Heart left ventricle (tissue), 16 donors: ENCODE data around the gene STARD8. TPM values are rescaled to one million over a fixed set of nuclear protein-coding genes. Genes with fewer than 3 reads are reported as not detected.

Experiments used
- ATAC-seq, 4 donors: fragments of 200-7000 bp; cut with Tn5 transposase; one replicate each; pipeline ENCODE4 v1.9.1; 2020 to 2022; ENCODE audit warnings: moderate library complexity in 4 of 4, mild to moderate bottlenecking in 3 of 4, moderate number of reproducible peaks in 1 of 4
- DNase-seq, 5 donors: peaks; one replicate each; pipeline ENCODE4 v3.0.0-alpha.2; 2020
- H3K27ac ChIP-seq, 12 donors: fragments of 200-600 bp; sonication (generic) in 4 of 12; one replicate each; pipeline versions ENCODE4 v1.5.0 to v1.8.0; 2016 to 2022; ENCODE audit warnings: mild to moderate bottlenecking in 2 of 12
- H3K27me3 ChIP-seq, 9 donors: fragments of 200-600 bp; sonication (generic) in 2 of 9; one replicate each; pipeline versions ENCODE4 v1.5.1 to v1.8.0; 2016 to 2022; ENCODE audit warnings: mild to moderate bottlenecking in 3 of 9
- H3K36me3 ChIP-seq, 9 donors: fragments of 200-600 bp; sonication (generic) in 2 of 9; one replicate each; pipeline versions ENCODE4 v1.5.0 to v1.8.0; 2018 to 2022; ENCODE audit warnings: mild to moderate bottlenecking in 2 of 9
- H3K4me1 ChIP-seq, 12 donors: fragments of 200-600 bp; sonication (generic) in 4 of 12; one replicate each; pipeline versions ENCODE4 v1.5.0 to v1.8.0; 2016 to 2022; ENCODE audit warnings: mild to moderate bottlenecking in 3 of 12
- H3K4me3 ChIP-seq, 12 donors: fragments of 200-600 bp; sonication (generic) in 4 of 12; one replicate each; pipeline versions ENCODE4 v1.5.0 to v1.8.0; 2017 to 2022; ENCODE audit warnings: mild to moderate bottlenecking in 9 of 12, moderate library complexity in 4 of 12
- H3K9me3 ChIP-seq, 12 donors: fragments of 200-600 bp; sonication (generic) in 4 of 12; one replicate each; pipeline versions ENCODE4 v1.5.0 to v1.8.0; 2016 to 2022; ENCODE audit warnings: mild to moderate bottlenecking in 1 of 12
- CTCF ChIP-seq, 12 donors: fragments of 200-600 bp; sonication (generic) in 4 of 12; IDR thresholded peaks; one replicate each; pipeline versions ENCODE4 v1.5.0 to v1.8.0; 2018 to 2022; ENCODE audit warnings: antibody characterized with exemption in 12 of 12, mild to moderate bottlenecking in 5 of 12
- POLR2A ChIP-seq, 2 donors: fragments of 450-650 bp; IDR thresholded peaks; one replicate each; pipeline ENCODE4 v1.6.1; 2017; ENCODE audit warnings: antibody characterized with exemption in 2 of 2, mild to moderate bottlenecking in 2 of 2, moderate library complexity in 2 of 2
- whole genome bisulfite sequencing, 4 donors: extraction: QIAGEN DNeasy Blood & Tissue Kit in 2 of 4; methylation state at CpG; one replicate each; pipeline versions ENCODE4 v1.1.5 to v1.1.7; 2013 to 2018; 5-methylcytosine and 5-hydroxymethylcytosine counted together
- intact Hi-C, 10 donors: fragments of 100-400 bp; cut with DNase I; formaldehyde crosslinking; loops; one replicate each; pipeline versions ENCODE4 v1.11.1 to v1.14.2; 2022
- polyA plus RNA-seq, 2 donors: library from polyadenylated mRNA; stranded (reverse); fragments of 200-250 nt; gene quantifications; one replicate each; pipeline ENCODE4 v1.2.3, GENCODE V29; 2013
- total RNA-seq, 9 donors: library from RNA; depleted of rRNA in 2 of 9; stranded (reverse); fragments of >200 nt in 2 of 9; fragmentation: NEBNext Ultra II Directional in 3 of 9; extraction: Animal tissue kit (Norgen Biotek cat#: 25700) in 3 of 9; gene quantifications; one replicate each; pipeline versions ENCODE4 v1.1.0 to v1.2.4, GENCODE V29; 2016 to 2023
- donor health status: ischemic (EF 13 %, LVEDD 7.1; RV severe dilation, severe dysfunction).
- donor health status: healthy with polysubstance abuse.
- donor health status: DM: no; HTN: yes; CAD: no.
- donor health status: DM: no; HTN: no; CAD: no.
- donor health status: ischemic (EF 25% LVEDD 6.9; RV normal size, moderate dysfunction).
- donor health status: ischemic (EF 25% LVEDD 5.7; RV mildly dilated, moderate dysfunction).
- donor health status: healthy.
- donor health status: DM: yes; HTN: yes; CAD: no.
- donor health status: ischemic (EF 35%, LVEDD 5.7; RV mildly dilated, moderate dysfunction).
- donor health status: nonischemic (EF 11% LVEDD 7.7; RV severe dilation, severe dysfunction).
- donor health status: DM: yes; HTN: yes; CAD: no.
- donor health status: PGD.
- donor health status: ischemic (EF 29% LVEDD 5.4; RV normal size, mild dysfunction).
- donor health status: nonischemic (EF 23%, LVEDD 6.1; RV moderate dilation, normal function).

STARD8 gene
- total and polyA plus RNA-seq, 11 donors = 4.2 to 17.5 (median 7.1) TPM

GRCh38 chrX:68694435-68695205, 47.2 kb downstream of the STARD8 start:
- H3K4me1 ChIP-seq = peaks cover 0 to 58% (median 10%) of the 10 kb centered on the region in 12 donors
- intact Hi-C loops = no loop called here

GRCh38 chrX:68695206-68695845, 47.9 kb downstream of the STARD8 start:
- Histone ChIP-seq H3K36me3 (no peaks in the 10 kb centered on the region), H3K27me3 (no peaks in the 10 kb centered on the region), H3K27ac (peak overlapping the region in 10 of 12 donors; percentile 60 to 92 (median 78)), H3K9me3 (no peaks in the 10 kb centered on the region), H3K4me3 (peak overlapping the region in 11 of 12 donors; percentile 43 to 84 (median 64)), H3K4me1 (peaks cover 0 to 63% (median 14%) of the 10 kb centered on the region in 12 donors)
- no peak for DNase-seq
- intact Hi-C loops = no loop called here
- TF ChIP-seq POLR2A (IDR thresholded peaks at IDR 0.05) = no peak
- no peak for ATAC-seq
- WGBS, 4 donors = 42 to 68% (median 55%) methylated on average over 5 of the region's 5 CpGs

More at GRCh38 chrX:68694435-68695205, 47.2 kb downstream of the STARD8 start:
- Histone ChIP-seq H3K27me3 (no peaks in the 10 kb centered on the region), H3K36me3 (no peaks in the 10 kb centered on the region), H3K27ac (peak overlapping the region in 11 of 12 donors; percentile 54 to 92 (median 82)), H3K4me3 (peak overlapping the region; percentile 43 to 84 (median 64)), H3K9me3 (no peaks in the 10 kb centered on the region)
- DNase-seq (no peak), ATAC-seq (peak in 1 of 4 donors; percentile 34)
- TF ChIP-seq CTCF (IDR thresholded peaks at IDR 0.05) (no peak), POLR2A (IDR thresholded peaks at IDR 0.05) (no peak)
- 49 to 58% (median 55%) methylated on average over 17 of the region's 17 CpGs for WGBS, 4 donors

GRCh38 chrX:68696267-68696990, 49.0 kb downstream of the STARD8 start:
- Histone ChIP-seq H3K27ac (peak overlapping the region in 11 of 12 donors; percentile 17 to 92 (median 74)), H3K9me3 (no peaks in the 10 kb centered on the region), H3K4me1 (peaks cover 0 to 66% (median 17%) of the 10 kb centered on the region in 12 donors), H3K27me3 (no peaks in the 10 kb centered on the region), H3K36me3 (no peaks in the 10 kb centered on the region), H3K4me3 (peak overlapping the region in 11 of 12 donors; percentile 43 to 84 (median 64))
- WGBS, 4 donors = 57 to 67% (median 63%) methylated on average over 5 to 6 of the region's 6 CpGs
- intact Hi-C loops = no loop called here
- ATAC-seq (no peak), DNase-seq (no peak)
- no peak for TF ChIP-seq CTCF (IDR thresholded peaks at IDR 0.05)
- peak in 1 of 2 donors; percentile 15 for TF ChIP-seq POLR2A (IDR thresholded peaks at IDR 0.05)

GRCh38 chrX:68697036-68697435, 49.6 kb downstream of the STARD8 start:
- H3K9me3 ChIP-seq = no peaks in the 10 kb centered on the region
- DNase-seq (no peak), ATAC-seq (peak in 1 of 4 donors; percentile 6)
- peak overlapping the region in 11 of 12 donors; percentile 25 to 92 (median 65) for H3K27ac ChIP-seq
- H3K4me3 ChIP-seq = peak overlapping the region in 8 of 12 donors; percentile 7 to 84 (median 36)
- intact Hi-C loops = no loop called here
- H3K4me1 ChIP-seq = peaks cover 0 to 67% (median 17%) of the 10 kb centered on the region in 12 donors
- no peaks in the 10 kb centered on the region for H3K36me3 ChIP-seq
- 44 to 65% (median 60%) methylated on average over 6 of the region's 6 CpGs for WGBS, 4 donors
- TF ChIP-seq CTCF (IDR thresholded peaks at IDR 0.05) (no peak), POLR2A (IDR thresholded peaks at IDR 0.05) (no peak)
- H3K27me3 ChIP-seq = no peaks in the 10 kb centered on the region
